Cardiac muscle cell (in vitro differentiated cells and primary cell): ENCODE data around the gene ACTC1. TPM values are rescaled to one million over a fixed set of nuclear protein-coding genes. Genes with fewer than 3 reads are reported as not detected.

Source experiments
- DNase-seq, 2 donors: peaks; one replicate each; pipeline versions ENCODE4 v3.0.0 to v3.0.0-alpha.2; 2010 to 2017; ENCODE audit warnings: low read depth in 1 of 2, low spot score in 1 of 2
- H3K27ac ChIP-seq: fragments of 200-600 bp; sonication (generic); 2 replicates; pipeline ENCODE4 v1.5.1; 2016
- H3K27me3 ChIP-seq: fragments of 200-600 bp; sonication (generic); 2 replicates; pipeline ENCODE4 v1.6.0; 2016; ENCODE audit warnings: control low read depth
- H3K36me3 ChIP-seq: fragments of 200-600 bp; sonication (generic); 2 replicates; pipeline ENCODE4 v1.5.1; 2016; ENCODE audit warnings: control low read depth
- H3K4me1 ChIP-seq: fragments of 200-600 bp; sonication (generic); 2 replicates; pipeline ENCODE4 v1.8.1; 2017; ENCODE audit warnings: low read depth, mild to moderate bottlenecking, mixed run types
- H3K4me3 ChIP-seq: fragments of 200-600 bp; sonication (generic); 2 replicates; pipeline ENCODE4 v1.5.1; 2016; ENCODE audit warnings: mild to moderate bottlenecking
- H3K9me3 ChIP-seq: fragments of 200-600 bp; sonication (generic); 2 replicates; pipeline ENCODE4 v1.5.1; 2017; ENCODE audit warnings: low read depth, mild to moderate bottlenecking, control low read depth
- polyA plus RNA-seq: library from polyadenylated mRNA; unstranded; fragments of >200 nt; fragmentation: Nextera tagmentation; extraction: Ambion mirVana; gene quantifications from 2 replicates; pipeline ENCODE4 v1.2.1, GENCODE V29; 2016
- total RNA-seq: library from RNA; depleted of rRNA; stranded (reverse); fragments of >200 nt; gene quantifications from 2 replicates; pipeline ENCODE4 v1.2.3, GENCODE V29; 2016
- TF ChIP-seq, protein P1 (sequence below): IDR thresholded peaks from 2 replicates; pipeline ENCODE4 v1.5.1; 2012; ENCODE audit warnings: low read depth, mild to moderate bottlenecking, low read length

Gene ACTC1
- total and polyA plus RNA-seq, 2 experiments from 2014 or later = 1,687 to 12,075 TPM

DNA sequence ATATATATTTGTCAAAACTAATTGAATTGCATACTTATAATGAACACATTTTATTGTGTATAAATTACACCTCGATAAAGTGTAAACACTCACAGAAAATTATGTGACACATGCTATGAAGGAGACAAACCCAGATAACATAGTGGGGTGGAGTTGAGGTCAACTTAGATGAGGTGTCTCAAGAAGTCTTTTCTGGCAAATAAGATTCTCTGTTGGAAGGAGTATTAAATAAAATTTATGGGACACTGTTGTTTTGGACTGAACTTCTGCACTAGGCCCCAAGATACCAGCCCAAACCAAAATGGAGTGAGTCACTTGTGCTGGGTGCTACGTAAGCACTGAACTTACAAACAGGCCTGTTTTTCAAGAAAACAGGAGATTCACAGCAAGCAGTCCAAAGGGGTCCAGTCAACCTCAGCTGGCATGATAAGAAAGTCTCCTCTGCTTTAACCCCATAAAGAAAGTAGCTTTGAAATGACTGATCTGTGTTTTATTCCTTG is 18.7 kb downstream of the ACTC1 start:
- H3K9me3 ChIP-seq = no peaks in the 10 kb centered on the region
- no peak overlapping the region for H3K4me3 ChIP-seq
- H3K4me1 ChIP-seq = no peaks in the 10 kb centered on the region
- H3K27ac ChIP-seq = no peak overlapping the region
- H3K27me3 ChIP-seq = no peaks in the 10 kb centered on the region
- TF ChIP-seq, protein P1, sequence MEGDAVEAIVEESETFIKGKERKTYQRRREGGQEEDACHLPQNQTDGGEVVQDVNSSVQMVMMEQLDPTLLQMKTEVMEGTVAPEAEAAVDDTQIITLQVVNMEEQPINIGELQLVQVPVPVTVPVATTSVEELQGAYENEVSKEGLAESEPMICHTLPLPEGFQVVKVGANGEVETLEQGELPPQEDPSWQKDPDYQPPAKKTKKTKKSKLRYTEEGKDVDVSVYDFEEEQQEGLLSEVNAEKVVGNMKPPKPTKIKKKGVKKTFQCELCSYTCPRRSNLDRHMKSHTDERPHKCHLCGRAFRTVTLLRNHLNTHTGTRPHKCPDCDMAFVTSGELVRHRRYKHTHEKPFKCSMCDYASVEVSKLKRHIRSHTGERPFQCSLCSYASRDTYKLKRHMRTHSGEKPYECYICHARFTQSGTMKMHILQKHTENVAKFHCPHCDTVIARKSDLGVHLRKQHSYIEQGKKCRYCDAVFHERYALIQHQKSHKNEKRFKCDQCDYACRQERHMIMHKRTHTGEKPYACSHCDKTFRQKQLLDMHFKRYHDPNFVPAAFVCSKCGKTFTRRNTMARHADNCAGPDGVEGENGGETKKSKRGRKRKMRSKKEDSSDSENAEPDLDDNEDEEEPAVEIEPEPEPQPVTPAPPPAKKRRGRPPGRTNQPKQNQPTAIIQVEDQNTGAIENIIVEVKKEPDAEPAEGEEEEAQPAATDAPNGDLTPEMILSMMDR = no peak
- DNase-seq = no peak
- H3K36me3 ChIP-seq = no peaks in the 10 kb centered on the region

DNA sequence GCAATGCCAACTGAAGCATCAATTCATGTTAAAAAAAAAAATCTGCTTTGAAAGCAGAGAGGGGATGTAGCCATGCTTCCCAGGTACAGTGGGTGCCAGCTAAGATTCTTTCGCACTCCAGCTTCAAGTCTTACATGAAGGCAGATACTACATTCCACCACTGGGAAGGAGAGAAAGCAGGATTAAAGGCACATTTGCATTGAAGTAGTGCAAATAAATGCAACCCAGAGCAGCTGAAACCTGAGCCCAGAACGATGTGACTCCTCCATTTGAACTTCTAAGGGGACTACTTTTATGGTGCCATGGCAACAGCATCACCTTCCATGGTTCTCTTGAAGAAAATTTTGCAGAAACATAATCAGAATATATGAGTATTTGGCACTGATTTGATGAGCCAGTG is 21.4 kb downstream of the ACTC1 start:
- Histone ChIP-seq H3K27ac (no peak overlapping the region), H3K9me3 (no peaks in the 10 kb centered on the region), H3K4me1 (no peaks in the 10 kb centered on the region), H3K4me3 (no peak overlapping the region), H3K27me3 (no peaks in the 10 kb centered on the region), H3K36me3 (no peaks in the 10 kb centered on the region)
- TF ChIP-seq, protein P1 = no peak
- DNase-seq = no peak

- TF ChIP-seq, protein P1 = no peak
- H3K27me3 ChIP-seq = no peaks in the 10 kb centered on the region
- H3K27ac ChIP-seq = no peak overlapping the region
- no peaks in the 10 kb centered on the region for H3K9me3 ChIP-seq
- H3K4me1 ChIP-seq = no peaks in the 10 kb centered on the region
- no peak for DNase-seq
- H3K4me3 ChIP-seq = no peak overlapping the region
- H3K36me3 ChIP-seq = no peaks in the 10 kb centered on the region
Observed at GRCh38 chr15:34773013-34773412, 22.3 kb downstream of the ACTC1 start.

- H3K36me3 ChIP-seq = no peaks in the 10 kb centered on the region
- H3K27ac ChIP-seq = no peak overlapping the region
- no peaks in the 10 kb centered on the region for H3K27me3 ChIP-seq
- TF ChIP-seq, protein P1 = no peak
- H3K4me1 ChIP-seq = no peaks in the 10 kb centered on the region
- no peak overlapping the region for H3K4me3 ChIP-seq
- no peaks in the 10 kb centered on the region for H3K9me3 ChIP-seq
- DNase-seq = no peak
Observed at GRCh38 chr15:34772312-34772711, 23.0 kb downstream of the ACTC1 start.

DNA sequence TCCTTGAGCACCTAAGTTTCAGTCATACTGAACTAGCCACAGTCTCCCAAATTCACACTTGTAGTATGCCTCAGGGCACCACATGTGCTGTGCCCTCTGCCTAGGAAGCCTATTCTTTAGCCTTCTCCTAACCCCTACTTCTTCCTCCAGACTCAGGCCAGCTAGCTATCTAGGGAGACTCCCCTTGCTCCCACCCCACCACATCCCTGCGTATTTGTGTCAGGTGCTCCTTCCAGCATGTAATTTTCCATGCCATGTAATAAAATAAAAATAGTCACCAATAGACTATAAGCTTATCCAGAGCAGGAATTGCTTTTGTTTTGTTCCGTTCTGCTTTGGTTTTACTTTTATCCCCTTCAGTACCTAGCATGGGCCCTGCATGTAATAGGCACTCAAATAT is 25.6 kb downstream of the ACTC1 start:
- Histone ChIP-seq H3K9me3 (no peaks in the 10 kb centered on the region), H3K36me3 (no peaks in the 10 kb centered on the region), H3K4me1 (no peaks in the 10 kb centered on the region), H3K4me3 (no peak overlapping the region), H3K27me3 (no peaks in the 10 kb centered on the region), H3K27ac (no peak overlapping the region)
- TF ChIP-seq, protein P1 = no peak
- no peak for DNase-seq

GRCh38 chr15:34768530-34768929 is 26.8 kb downstream of the ACTC1 start:
- H3K4me1 ChIP-seq = no peaks in the 10 kb centered on the region
- H3K9me3 ChIP-seq = no peaks in the 10 kb centered on the region
- H3K27ac ChIP-seq = no peak overlapping the region
- H3K4me3 ChIP-seq = no peak overlapping the region
- TF ChIP-seq, protein P1 = no peak
- H3K36me3 ChIP-seq = no peaks in the 10 kb centered on the region
- DNase-seq = no peak
- no peaks in the 10 kb centered on the region for H3K27me3 ChIP-seq
